ENCODE results near the gene TOMT.

TOMT gene
- total RNA-seq, result 0 reads per million in 2 donors

- no peak for DNase-seq
Measured at GRCh38 chr11:72105888-72106287, at the start of gene TOMT. Gene TOMT, plus strand, starts transcription at chr11:72105924. Its CDS starts 28 bp downstream, at chr11:72105952.

- DNase-seq, result no peak
Measured at GRCh38 chr11:72058416-72059034, 47.2 kb upstream of the TOMT start.

GRCh38 chr11:72061739-72062396 lies 43.9 kb upstream of the TOMT start:
- no peak for DNase-seq

GRCh38 chr11:72066855-72067254 lies 38.9 kb upstream of the TOMT start:
- no peak for DNase-seq

GRCh38 chr11:72067266-72067665 lies 38.5 kb upstream of the TOMT start:
- DNase-seq, result no peak

GRCh38 chr11:72067676-72068075 lies 38.0 kb upstream of the TOMT start:
- DNase-seq, result no peak

- DNase-seq, result no peak
Measured at GRCh38 chr11:72069200-72069599, 36.5 kb upstream of the TOMT start.

GRCh38 chr11:72069787-72070251 lies 35.9 kb upstream of the TOMT start:
- DNase-seq, result no peak

GRCh38 chr11:72070491-72070890 lies 35.2 kb upstream of the TOMT start:
- no peak for DNase-seq

GRCh38 chr11:72072348-72072747 lies 33.4 kb upstream of the TOMT start:
- no peak for DNase-seq

- no peak for DNase-seq
Measured at GRCh38 chr11:72075109-72075508, 30.6 kb upstream of the TOMT start.

- no peak for DNase-seq
Measured at GRCh38 chr11:72075756-72076155, 30.0 kb upstream of the TOMT start.

- DNase-seq, result no peak
Measured at GRCh38 chr11:72078477-72078876, 27.2 kb upstream of the TOMT start.

- peak; percentile 27 for DNase-seq
Measured at GRCh38 chr11:72079819-72080325, 25.9 kb upstream of the TOMT start.

GRCh38 chr11:72080326-72081183 lies 25.2 kb upstream of the TOMT start, which contains the start of the genes LRRC51 and NUMA1:
Gene LRRC51, plus strand, starts transcription at chr11:72080850. Its CDS starts 8,234 bp downstream, at chr11:72089084.
Gene NUMA1, minus strand, starts transcription at chr11:72080542. Its CDS starts 44,599 bp downstream, at chr11:72035943.
- DNase-seq, result peak; percentile 97

GRCh38 chr11:72081184-72081644 lies 24.5 kb upstream of the TOMT start:
- no peak for DNase-seq

- no peak for DNase-seq
Measured at GRCh38 chr11:72081821-72082453, 23.8 kb upstream of the TOMT start.

- DNase-seq, result no peak
Measured at GRCh38 chr11:72083414-72083813, 22.3 kb upstream of the TOMT start.

GRCh38 chr11:72084076-72084475 lies 21.6 kb upstream of the TOMT start:
- DNase-seq, result no peak

GRCh38 chr11:72084965-72085364 lies 20.8 kb upstream of the TOMT start:
- DNase-seq, result no peak

- DNase-seq, result no peak
Measured at GRCh38 chr11:72085621-72086351, 19.9 kb upstream of the TOMT start.

All from T-helper 9 cell (primary cell).